Activated naive CD8-positive, alpha-beta T cell treated with anti-CD3 and anti-CD28 coated beads for 36 hours (primary cell): Measurements from ENCODE around the gene KERA. TPM values are rescaled to one million over a fixed set of nuclear protein-coding genes. Genes with fewer than 3 reads are reported as not detected.

Source experiments
- DNase-seq: peaks from one replicate; pipeline ENCODE4 v3.0.0; 2021
- H3K27ac Mint-ChIP-seq: one replicate; pipeline ENCODE4 v1.8.0; 2022; ENCODE audit warnings: mild to moderate bottlenecking, moderate library complexity, mixed read lengths
- H3K27me3 Mint-ChIP-seq: one replicate; pipeline ENCODE4 v1.8.0; 2022; ENCODE audit warnings: mild to moderate bottlenecking, mixed read lengths
- H3K36me3 Mint-ChIP-seq: one replicate; pipeline ENCODE4 v1.8.0; 2021; ENCODE audit warnings: mild to moderate bottlenecking, mixed read lengths
- H3K4me1 Mint-ChIP-seq: one replicate; pipeline ENCODE4 v1.8.0; 2021; ENCODE audit warnings: mixed read lengths
- H3K4me3 Mint-ChIP-seq: one replicate; pipeline ENCODE4 v1.8.0; 2022; ENCODE audit warnings: mild to moderate bottlenecking, moderate library complexity, mixed read lengths
- H3K9me3 Mint-ChIP-seq: one replicate; pipeline ENCODE4 v1.8.0; 2022; ENCODE audit warnings: mixed read lengths
- total RNA-seq, 2 experiments: library from RNA; stranded (reverse); gene quantifications; one replicate each; pipeline ENCODE4 v1.2.3, GENCODE V29; 2021

KERA gene
- total RNA-seq, 2 experiments from 2014 or later = not detected

GRCh38 chr12:91053951-91054715 is 3.7 kb downstream of the KERA start:
- no peak for DNase-seq
- H3K4me3 Mint-ChIP-seq = no peak overlapping the region
- no peaks in the 10 kb centered on the region for H3K9me3 Mint-ChIP-seq
- H3K4me1 Mint-ChIP-seq = no peaks in the 10 kb centered on the region
- H3K27me3 Mint-ChIP-seq = no peaks in the 10 kb centered on the region
- no peak overlapping the region for H3K27ac Mint-ChIP-seq
- H3K36me3 Mint-ChIP-seq = no peaks in the 10 kb centered on the region

- H3K4me1 Mint-ChIP-seq = no peaks in the 10 kb centered on the region
- H3K4me3 Mint-ChIP-seq = no peak overlapping the region
- no peaks in the 10 kb centered on the region for H3K36me3 Mint-ChIP-seq
- H3K9me3 Mint-ChIP-seq = no peaks in the 10 kb centered on the region
- H3K27ac Mint-ChIP-seq = no peak overlapping the region
- H3K27me3 Mint-ChIP-seq = peaks cover 6% of the 10 kb centered on the region
- no peak for DNase-seq
Observed at GRCh38 chr12:91052026-91052425, 5.8 kb downstream of the KERA start.

- DNase-seq = no peak
- Mint-ChIP-seq H3K36me3 (no peaks in the 10 kb centered on the region), H3K27me3 (peaks cover 12% of the 10 kb centered on the region), H3K27ac (no peak overlapping the region), H3K4me3 (no peak overlapping the region), H3K4me1 (no peaks in the 10 kb centered on the region), H3K9me3 (no peaks in the 10 kb centered on the region)
Observed at GRCh38 chr12:91044586-91044985, 13.2 kb downstream of the KERA start.

DNA sequence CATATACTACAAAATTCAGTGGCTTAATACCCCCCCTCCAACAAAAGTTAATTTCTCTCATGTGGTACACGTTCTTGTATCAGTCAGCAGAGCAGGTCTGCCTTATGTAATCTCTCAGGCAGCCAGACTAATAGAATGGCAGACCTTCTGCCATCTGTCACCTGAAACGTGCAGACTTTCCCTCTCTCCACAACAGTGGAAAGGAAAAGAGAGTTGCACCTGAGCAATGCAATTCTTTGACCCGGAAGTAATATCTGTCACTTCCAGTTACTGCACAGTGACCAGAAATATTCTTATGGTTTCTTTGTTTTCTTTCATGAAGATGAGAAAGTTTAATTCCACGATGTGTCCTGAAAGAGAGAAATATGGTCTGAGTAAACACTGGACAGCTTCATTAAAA is 14.4 kb downstream of the KERA start:
- Mint-ChIP-seq H3K4me1 (no peaks in the 10 kb centered on the region), H3K36me3 (no peaks in the 10 kb centered on the region), H3K27ac (no peak overlapping the region), H3K4me3 (no peak overlapping the region), H3K27me3 (peaks cover 10% of the 10 kb centered on the region), H3K9me3 (no peaks in the 10 kb centered on the region)
- no peak for DNase-seq

DNA sequence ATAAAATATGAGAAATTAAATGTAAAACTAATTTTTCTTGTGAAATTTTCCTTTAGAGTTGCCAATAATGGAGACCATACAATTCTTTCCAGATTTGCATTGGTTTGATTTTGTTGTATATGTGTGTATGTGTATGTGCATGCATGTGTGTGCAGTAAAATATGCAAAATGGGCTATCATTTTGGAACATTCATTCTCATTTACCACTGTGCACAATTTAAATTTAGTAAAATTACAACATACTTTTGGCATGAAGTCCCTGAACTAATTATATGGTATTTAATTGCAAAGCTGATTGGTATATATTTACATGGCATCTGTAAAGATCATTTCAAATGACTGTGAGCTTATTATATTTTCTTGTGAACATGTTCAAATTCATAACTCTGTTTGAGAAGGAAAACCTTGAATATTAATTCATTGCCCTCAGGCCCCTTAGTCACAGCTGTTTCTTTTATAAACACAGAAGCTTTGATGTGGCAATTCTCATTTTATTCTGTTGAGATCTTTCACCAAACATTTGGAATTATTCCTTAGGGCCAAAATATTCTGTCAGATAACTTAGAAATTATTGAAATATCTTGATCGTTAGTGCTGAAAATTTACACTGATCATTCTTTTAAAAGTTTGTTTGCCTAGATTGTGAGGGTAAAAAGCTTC is 17.6 kb downstream of the KERA start:
- Mint-ChIP-seq H3K36me3 (no peaks in the 10 kb centered on the region), H3K9me3 (no peaks in the 10 kb centered on the region), H3K4me3 (no peak overlapping the region), H3K27ac (no peak overlapping the region), H3K4me1 (no peaks in the 10 kb centered on the region), H3K27me3 (peaks cover 6% of the 10 kb centered on the region)
- DNase-seq = no peak

GRCh38 chr12:91037276-91037675 is 20.5 kb downstream of the KERA start:
- DNase-seq = no peak
- no peak overlapping the region for H3K27ac Mint-ChIP-seq
- H3K36me3 Mint-ChIP-seq = no peaks in the 10 kb centered on the region
- H3K9me3 Mint-ChIP-seq = no peaks in the 10 kb centered on the region
- no peak overlapping the region for H3K4me3 Mint-ChIP-seq
- H3K4me1 Mint-ChIP-seq = no peaks in the 10 kb centered on the region
- peaks cover 6% of the 10 kb centered on the region for H3K27me3 Mint-ChIP-seq

- no peaks in the 10 kb centered on the region for H3K4me1 Mint-ChIP-seq
- H3K4me3 Mint-ChIP-seq = no peak overlapping the region
- H3K27ac Mint-ChIP-seq = no peak overlapping the region
- no peaks in the 10 kb centered on the region for H3K9me3 Mint-ChIP-seq
- H3K27me3 Mint-ChIP-seq = no peaks in the 10 kb centered on the region
- H3K36me3 Mint-ChIP-seq = no peaks in the 10 kb centered on the region
- DNase-seq = no peak
Observed at GRCh38 chr12:91033251-91033650, 24.6 kb downstream of the KERA start.

DNA sequence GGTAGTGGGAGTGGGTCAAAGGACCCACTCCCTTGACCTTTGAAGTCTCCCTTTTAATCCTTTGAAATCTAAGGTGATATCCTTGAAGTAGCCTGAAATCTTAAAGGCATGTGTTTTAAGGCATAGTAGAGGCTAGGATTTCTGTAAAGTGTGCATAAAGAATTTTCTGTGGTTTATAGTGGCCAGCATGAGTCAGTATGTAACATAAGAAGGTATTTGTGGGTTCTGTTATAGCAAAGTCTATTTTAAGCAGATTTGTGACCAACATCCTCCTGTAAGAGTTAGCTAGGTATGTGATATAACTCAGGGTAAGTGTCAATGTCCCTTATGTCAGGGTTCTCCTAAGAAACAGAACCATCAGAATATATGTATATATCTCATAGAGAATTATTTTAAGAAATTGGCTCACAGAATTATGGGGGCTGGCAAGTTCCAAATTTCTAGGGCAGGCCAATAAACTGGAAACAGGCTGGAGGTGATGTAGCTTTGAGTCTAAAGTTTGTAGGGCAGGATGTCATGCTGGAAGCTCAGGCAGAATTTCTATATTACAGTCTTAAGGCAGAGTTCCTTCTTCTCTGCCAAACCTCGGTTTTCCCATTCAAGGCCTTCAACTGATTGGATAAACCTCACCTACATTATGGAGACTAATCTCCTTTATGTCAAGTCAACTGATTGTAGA is 34.4 kb downstream of the KERA start:
- DNase-seq = no peak
- Mint-ChIP-seq H3K36me3 (no peaks in the 10 kb centered on the region), H3K27me3 (no peaks in the 10 kb centered on the region), H3K9me3 (no peaks in the 10 kb centered on the region), H3K4me3 (no peak overlapping the region), H3K27ac (no peak overlapping the region), H3K4me1 (no peaks in the 10 kb centered on the region)

GRCh38 chr12:91021076-91021475 is 36.7 kb downstream of the KERA start:
- no peak for DNase-seq
- Mint-ChIP-seq H3K9me3 (no peaks in the 10 kb centered on the region), H3K27me3 (no peaks in the 10 kb centered on the region), H3K27ac (no peak overlapping the region), H3K36me3 (no peaks in the 10 kb centered on the region), H3K4me3 (no peak overlapping the region), H3K4me1 (no peaks in the 10 kb centered on the region)

- no peaks in the 10 kb centered on the region for H3K9me3 Mint-ChIP-seq
- no peak for DNase-seq
Observed at GRCh38 chr12:91019455-91019854, 38.4 kb downstream of the KERA start.

GRCh38 chr12:91017511-91018263 is 40.1 kb downstream of the KERA start:
- Mint-ChIP-seq H3K27ac (no peak overlapping the region), H3K4me1 (no peaks in the 10 kb centered on the region), H3K36me3 (no peaks in the 10 kb centered on the region), H3K27me3 (peaks cover 19% of the 10 kb centered on the region), H3K9me3 (no peaks in the 10 kb centered on the region), H3K4me3 (no peak overlapping the region)
- no peak for DNase-seq

More at GRCh38 chr12:91019455-91019854, 38.4 kb downstream of the KERA start:
- Mint-ChIP-seq H3K4me1 (no peaks in the 10 kb centered on the region), H3K27ac (no peak overlapping the region), H3K27me3 (peaks cover 5% of the 10 kb centered on the region), H3K36me3 (no peaks in the 10 kb centered on the region), H3K4me3 (no peak overlapping the region)

- no peak for DNase-seq
- H3K36me3 Mint-ChIP-seq = no peaks in the 10 kb centered on the region
- H3K9me3 Mint-ChIP-seq = no peaks in the 10 kb centered on the region
- no peak overlapping the region for H3K27ac Mint-ChIP-seq
- peaks cover 24% of the 10 kb centered on the region for H3K27me3 Mint-ChIP-seq
- H3K4me3 Mint-ChIP-seq = no peak overlapping the region
- H3K4me1 Mint-ChIP-seq = no peaks in the 10 kb centered on the region
Observed at GRCh38 chr12:91017043-91017442, 40.8 kb downstream of the KERA start.

- no peak for DNase-seq
- no peak overlapping the region for H3K4me3 Mint-ChIP-seq
- peak overlapping the region; percentile 31 for H3K27ac Mint-ChIP-seq
- H3K4me1 Mint-ChIP-seq = peaks cover 17% of the 10 kb centered on the region
- peaks cover 40% of the 10 kb centered on the region for H3K27me3 Mint-ChIP-seq
- no peaks in the 10 kb centered on the region for H3K9me3 Mint-ChIP-seq
- no peaks in the 10 kb centered on the region for H3K36me3 Mint-ChIP-seq
Observed at GRCh38 chr12:91009319-91009950, 48.4 kb downstream of the KERA start.

DNA sequence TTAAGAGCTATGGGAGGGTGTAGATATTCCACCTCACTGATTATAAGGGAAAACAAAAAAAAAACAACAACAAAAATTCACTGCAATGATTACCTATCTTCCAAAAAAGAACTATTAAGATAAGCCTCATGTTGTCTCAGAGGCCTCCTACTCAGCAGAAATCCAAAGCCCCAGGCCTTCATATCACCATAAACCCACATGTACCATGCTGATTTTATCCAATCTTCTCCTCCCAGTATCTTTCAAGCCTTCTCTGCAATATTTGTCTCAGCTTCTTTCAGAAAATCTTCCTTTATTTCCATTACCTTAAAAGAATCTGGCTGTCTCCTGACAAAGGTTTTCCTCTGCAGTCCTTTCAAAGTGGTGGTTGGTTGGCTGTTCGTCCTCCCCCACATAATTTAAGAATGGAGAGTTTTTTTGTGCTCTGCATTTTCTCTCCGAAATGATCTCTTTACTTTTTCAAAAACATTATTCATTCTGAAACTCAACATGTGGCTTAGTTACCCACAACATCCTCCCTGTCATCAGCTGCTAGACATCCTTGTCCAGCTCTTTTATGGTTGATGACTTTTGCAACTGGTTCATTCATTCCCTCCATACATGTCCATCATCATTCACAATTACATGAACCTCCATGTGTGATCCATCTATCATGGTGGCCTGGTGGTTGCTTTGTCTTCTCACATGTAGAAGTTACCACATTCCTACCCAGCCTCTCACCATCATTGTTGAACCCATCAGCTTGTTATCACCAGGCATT is 50.1 kb downstream of the KERA start:
- peaks cover 25% of the 10 kb centered on the region for H3K27me3 Mint-ChIP-seq
- DNase-seq = no peak
- H3K4me1 Mint-ChIP-seq = peaks cover 17% of the 10 kb centered on the region
- H3K4me3 Mint-ChIP-seq = no peak overlapping the region
- H3K9me3 Mint-ChIP-seq = no peaks in the 10 kb centered on the region
- H3K36me3 Mint-ChIP-seq = no peaks in the 10 kb centered on the region
- peak overlapping the region; percentile 55 for H3K27ac Mint-ChIP-seq
